HFF-Myc (cell line): ENCODE results near the gene PRKD2.

Experiments used
- DNase-seq: peaks from one replicate; pipeline ENCODE4 v3.0.0-alpha.2; 2011; ENCODE audit warnings: low read depth; ENCODE audit errors: extremely low read depth
- H3K4me3 ChIP-seq: replicated peaks from 2 replicates; pipeline ENCODE4 v1.5.1; 2011; ENCODE audit warnings: low read depth, mild to moderate bottlenecking, control low read depth, low read length
- TF ChIP-seq, protein P1 (sequence below): IDR thresholded peaks from 2 replicates; pipeline ENCODE4 v1.5.1; 2012; ENCODE audit warnings: mild to moderate bottlenecking, low read depth, low read length, control low read depth; ENCODE audit errors: missing control alignments

The PRKD2 gene

DNA sequence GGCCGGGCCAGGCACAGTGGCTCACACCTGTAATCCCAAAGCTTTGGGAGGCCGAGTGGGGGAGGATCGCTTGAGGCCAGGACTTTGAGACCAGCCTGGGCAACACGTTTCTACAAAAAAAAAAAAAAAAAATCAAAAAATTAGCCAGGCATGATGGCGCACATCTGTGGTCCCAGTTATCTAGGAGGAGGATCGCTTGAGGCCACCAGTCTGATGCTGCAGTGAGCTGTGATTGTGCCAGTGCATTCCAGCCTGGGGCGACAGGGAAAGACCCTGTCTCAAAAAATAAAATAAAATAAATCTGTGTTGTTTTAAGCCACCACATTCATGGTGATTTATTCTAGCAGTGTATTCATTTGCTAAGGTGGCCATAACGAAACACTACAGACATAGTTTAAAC, 51.8 kb downstream of the PRKD2 start:
- H3K4me3 ChIP-seq: no peak overlapping the region
- no peak for DNase-seq
- TF ChIP-seq, protein P1, sequence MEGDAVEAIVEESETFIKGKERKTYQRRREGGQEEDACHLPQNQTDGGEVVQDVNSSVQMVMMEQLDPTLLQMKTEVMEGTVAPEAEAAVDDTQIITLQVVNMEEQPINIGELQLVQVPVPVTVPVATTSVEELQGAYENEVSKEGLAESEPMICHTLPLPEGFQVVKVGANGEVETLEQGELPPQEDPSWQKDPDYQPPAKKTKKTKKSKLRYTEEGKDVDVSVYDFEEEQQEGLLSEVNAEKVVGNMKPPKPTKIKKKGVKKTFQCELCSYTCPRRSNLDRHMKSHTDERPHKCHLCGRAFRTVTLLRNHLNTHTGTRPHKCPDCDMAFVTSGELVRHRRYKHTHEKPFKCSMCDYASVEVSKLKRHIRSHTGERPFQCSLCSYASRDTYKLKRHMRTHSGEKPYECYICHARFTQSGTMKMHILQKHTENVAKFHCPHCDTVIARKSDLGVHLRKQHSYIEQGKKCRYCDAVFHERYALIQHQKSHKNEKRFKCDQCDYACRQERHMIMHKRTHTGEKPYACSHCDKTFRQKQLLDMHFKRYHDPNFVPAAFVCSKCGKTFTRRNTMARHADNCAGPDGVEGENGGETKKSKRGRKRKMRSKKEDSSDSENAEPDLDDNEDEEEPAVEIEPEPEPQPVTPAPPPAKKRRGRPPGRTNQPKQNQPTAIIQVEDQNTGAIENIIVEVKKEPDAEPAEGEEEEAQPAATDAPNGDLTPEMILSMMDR: no peak

DNA sequence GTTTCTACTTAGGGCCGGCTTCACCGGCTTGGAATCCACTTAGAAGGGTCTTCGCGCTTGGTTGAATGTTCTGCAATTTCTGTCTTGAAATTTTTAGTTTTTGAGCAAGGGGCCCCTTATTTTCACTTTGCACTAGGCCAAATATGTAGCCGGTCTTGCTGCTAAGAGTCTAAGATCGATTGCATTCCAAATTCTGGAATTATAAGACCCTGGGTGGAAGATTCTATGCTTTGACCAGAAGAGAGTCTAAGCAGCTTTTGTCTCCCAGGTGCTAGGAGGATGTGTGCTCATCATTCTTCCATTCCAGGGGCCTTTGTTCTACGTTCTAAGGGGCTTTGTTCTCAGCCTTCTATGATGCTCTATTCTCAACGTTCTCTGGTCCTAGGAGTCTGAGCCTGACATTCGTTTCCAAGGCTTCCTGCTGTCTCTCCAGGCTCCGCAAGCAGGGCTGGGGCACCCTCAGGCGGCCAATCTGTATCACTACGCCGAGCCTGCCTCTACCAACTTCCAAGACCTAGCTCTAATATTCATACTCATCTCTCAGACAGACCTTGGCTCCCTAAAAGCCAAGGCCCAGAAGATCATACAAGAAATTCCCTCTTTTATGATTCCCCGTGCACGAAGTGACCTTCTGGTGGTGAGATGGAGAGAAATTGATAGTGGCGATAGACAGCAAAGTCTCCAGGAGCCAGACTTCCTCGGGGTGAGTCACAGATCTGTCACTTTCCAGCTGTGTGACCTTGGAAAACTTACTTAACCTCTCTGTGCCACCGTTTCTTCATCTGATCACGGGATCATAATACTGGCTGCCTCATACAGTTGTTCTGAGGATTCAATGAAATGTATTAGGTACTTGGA, 55.0 kb downstream of the PRKD2 start:
- TF ChIP-seq, protein P1: peak; percentile 94
- DNase-seq: peak; percentile 67
- H3K4me3 ChIP-seq: peak overlapping the region; percentile 36

DNA sequence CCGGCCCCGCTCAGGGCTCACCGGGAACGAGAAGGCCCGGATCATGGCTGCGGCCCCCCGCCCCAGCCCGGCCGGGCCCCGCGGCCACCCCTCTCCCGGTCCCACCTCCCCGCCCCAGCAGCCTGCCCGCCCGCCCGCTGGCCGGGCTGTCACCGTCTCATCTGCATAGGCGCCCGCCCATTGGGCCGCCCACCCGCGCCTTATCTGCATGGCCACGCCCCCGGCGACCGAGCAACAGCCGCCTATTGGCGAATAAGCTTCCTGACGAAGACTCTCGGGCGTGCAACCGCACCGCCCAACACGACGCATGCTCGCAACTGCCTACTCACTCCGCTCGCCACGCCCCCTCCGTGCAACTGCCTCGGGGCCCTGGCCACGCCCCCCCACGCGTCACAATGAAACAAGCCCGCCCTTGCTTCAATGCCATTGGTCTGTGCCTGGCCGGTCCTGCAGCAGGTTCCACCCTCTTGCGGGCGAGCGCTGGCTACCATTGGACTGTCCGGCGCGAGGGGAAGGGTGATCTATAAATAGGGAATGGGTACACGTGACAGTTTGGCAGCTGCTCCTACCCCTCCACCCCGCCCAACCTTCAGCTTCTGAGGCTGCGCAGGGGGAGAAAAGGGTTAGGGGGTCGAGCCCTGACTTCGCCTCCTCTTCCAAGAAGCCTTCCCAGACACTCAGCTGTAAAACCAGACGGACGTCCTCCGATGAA, 55.7 kb downstream of the PRKD2 start, which contains the start of gene DACT3:
Gene DACT3, minus strand, starts transcription at position 163 of the 712 bp plus-strand sequence. Its CDS starts 118 bp downstream, at position 45.
- TF ChIP-seq, protein P1: no peak
- DNase-seq: peak; percentile 97
- H3K4me3 ChIP-seq: peak within 1 kb of the TSS; percentile 63

DNA sequence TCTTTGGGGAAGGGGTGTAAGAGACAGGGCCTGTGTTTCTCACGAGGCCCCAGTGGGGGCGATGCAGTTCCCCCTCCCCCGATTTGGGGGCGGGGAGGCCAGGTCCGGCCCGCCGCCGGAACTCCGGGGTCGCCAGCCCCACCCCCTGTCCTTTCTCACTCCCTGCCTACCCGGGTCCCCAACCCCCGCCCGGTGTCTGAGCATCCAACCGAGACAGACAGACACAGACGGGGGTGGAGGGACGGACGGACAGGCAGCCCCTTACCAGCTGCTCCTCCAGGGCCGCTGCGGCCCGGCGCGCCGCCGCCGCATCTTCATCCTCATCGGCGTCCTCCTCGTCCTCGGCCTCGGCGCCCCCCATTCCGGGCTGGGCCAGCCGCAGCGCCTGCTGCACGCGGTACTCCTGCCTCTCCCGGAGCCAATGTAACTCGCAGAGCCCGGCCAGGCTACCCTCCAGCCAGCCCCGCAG, 56.3 kb downstream of the PRKD2 start:
- peak overlapping the region; percentile 63 for H3K4me3 ChIP-seq
- DNase-seq: no peak
- TF ChIP-seq, protein P1: no peak

DNA sequence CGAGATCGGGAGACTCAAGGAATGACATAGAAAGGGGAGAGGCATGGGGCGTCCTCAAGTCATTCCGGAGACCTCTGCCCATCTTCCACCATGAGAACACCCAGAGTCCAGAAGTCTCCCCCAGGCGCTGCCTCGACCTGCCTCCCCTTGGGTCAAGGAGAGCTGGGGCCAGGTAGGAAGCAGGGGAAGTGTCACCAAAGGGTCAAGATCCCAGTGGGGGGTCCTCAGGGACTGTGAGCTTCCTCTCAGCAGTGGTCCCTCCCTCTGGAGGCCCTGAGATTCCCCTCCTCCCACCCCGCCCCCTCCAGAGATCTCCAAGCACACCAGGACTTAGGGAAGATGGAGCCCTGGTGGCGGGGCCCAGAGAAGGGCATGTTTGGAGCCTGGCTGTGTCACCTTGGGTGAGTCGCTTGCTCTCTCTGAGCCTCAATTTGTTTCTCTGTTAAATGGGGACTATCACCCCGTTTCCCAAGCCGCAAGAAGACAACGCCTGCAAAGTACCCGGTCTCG, 56.9 kb downstream of the PRKD2 start:
- TF ChIP-seq, protein P1: no peak
- peak overlapping the region; percentile 63 for H3K4me3 ChIP-seq
- no peak for DNase-seq

DNA sequence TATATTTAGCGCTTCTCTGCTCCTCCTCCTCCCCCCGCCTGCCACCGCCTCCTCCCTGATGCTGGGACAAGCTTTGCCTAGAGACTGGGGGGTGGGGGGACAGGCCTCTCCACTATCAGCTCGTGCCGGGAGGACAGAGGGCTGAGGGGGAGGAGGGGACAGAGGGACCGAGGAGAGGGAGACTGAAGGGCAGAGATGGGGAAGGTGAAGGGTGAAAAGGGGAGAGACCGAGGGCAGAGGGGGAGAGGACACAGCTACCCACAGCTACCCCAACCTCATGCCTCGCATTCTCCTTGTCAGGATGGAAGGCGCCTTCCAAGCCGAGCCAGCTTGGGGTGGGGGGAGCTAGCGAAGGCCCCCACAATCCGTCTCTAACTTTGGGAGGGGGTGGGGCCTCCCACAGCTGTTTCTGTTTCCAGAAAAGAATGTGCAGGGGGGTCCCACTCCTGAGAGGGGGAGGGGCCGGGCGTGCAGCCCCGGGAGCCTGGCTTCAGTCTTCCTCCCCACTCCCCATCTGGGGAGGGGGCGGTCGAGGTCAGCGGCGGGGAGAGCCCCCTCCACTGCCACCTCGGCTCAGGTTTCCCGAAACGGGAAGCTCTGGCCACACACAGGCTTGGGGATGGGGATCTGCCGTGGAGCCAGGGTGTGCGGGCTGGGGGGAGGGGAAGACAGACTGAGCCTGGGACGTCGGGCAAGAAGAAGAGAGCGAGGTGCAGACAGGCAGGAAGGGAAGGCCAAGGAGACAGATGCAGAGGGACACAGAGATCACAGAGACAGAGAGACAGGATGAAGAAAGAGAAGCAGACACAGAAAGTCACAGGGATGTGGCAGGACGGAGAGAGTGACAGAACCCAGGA, 57.5 kb downstream of the PRKD2 start:
- TF ChIP-seq, protein P1: no peak
- no peak for DNase-seq
- H3K4me3 ChIP-seq: peak overlapping the region; percentile 63
